HT-29 (cell line): ENCODE measurements around the gene GTF2H2C_2.
"Not testable (repeated sequence)": the region's sequence is repeated elsewhere in the genome, so short reads cannot be mapped to it uniquely, and the experiment has no call there.

ENCODE experiments used
- DNase-seq: peaks from one replicate; pipeline ENCODE4 v3.0.0-alpha.2; 2015; ENCODE audit warnings: low spot score

GTF2H2C_2 gene

DNA sequence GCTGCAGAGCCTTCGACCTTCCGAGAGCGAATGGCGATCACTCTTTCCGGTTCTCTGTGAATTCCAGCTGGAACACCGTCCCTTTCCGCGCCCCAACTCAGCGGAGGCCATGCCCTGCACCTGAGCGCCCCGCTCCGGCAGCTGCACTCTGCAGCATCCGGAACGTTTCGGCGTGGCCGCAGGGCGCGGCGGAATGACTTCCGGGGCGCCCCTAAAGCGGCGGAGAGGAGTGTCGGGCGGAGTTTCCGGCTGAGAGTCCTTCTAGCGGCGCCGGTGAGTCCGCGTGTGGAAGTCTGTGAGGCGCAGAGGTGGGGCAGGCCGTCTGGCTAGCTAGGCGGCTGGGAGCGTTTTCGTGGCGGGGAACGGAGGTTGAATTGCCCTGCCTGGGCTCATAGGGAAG lies at the start of gene GTF2H2C_2:
GTF2H2C_2 (plus strand) TSS at position 252 of the 400 bp plus-strand sequence.
- DNase-seq = not testable (repeated sequence)

DNA sequence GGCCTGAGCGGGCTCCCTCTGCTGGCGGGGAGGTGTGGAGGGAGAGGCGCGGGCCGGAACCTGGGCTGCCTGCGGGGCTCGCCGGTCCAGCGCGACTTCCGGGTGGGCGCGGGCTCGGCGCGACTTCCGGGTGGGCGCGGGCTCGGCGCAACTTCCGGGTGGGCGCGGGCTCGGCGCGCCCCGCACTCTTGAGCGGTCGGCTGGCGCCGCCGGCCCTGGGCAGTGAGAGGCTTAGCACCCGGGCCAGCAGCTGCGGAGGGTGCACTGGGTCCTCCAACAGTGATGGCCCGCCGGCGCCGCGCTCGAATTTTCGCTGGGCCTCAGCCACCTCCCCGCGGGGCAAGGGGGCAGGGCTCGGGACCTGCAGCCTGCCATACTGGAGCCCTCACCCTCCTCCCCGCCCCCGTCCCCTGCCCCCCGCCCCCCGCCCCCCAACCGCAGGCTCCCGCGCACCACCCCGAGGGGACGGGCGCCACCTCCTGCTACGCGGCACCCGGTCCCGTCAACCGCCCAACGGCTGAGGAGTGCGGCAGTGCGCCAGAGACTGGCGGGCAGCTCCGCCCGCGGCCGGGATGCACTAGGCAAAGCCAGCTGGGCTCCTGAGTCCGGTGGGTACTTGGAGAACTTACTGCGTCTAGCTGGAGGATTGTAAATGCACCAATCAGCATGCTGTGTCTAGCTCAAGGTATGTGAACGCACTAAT lies 14.0 kb upstream of the GTF2H2C_2 start:
- not testable (repeated sequence) for DNase-seq

DNA sequence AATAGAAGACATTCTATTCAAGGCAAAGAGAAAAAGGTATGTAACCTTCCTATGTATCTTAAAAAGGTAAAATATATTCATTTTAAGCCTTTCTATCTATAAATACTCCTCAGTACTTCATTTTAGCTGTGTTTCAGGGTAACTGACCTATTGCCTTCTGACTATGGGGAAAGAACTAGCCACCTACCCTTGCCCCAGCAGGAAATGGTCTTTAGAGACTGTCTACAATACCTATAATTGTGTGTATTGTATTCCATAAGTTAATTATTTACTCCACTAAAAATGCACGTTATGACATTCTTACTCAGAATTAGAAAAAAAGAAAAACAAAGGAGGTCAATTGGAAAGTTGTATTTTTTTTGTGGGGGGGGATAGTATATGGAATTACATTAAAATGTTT lies 6.2 kb downstream of the GTF2H2C_2 start:
- not testable (repeated sequence) for DNase-seq

DNA sequence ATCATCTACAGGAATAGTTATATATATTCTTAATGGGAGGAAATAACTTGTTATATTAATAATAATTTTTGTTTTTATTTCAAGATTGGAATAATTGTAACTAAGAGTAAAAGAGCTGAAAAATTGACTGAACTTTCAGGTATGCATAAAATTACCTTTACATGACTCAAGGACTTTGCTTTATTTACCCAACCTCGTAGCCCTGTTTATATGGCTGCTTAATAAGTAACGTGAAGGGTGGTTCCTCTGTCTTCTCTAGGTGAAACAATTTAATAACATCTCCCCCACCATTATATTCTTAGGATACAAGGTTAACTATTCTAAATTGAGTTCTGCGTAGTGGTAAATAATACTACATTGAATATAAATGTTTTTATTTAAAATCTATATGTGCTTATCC lies 8.0 kb downstream of the GTF2H2C_2 start:
- not testable (repeated sequence) for DNase-seq

DNA sequence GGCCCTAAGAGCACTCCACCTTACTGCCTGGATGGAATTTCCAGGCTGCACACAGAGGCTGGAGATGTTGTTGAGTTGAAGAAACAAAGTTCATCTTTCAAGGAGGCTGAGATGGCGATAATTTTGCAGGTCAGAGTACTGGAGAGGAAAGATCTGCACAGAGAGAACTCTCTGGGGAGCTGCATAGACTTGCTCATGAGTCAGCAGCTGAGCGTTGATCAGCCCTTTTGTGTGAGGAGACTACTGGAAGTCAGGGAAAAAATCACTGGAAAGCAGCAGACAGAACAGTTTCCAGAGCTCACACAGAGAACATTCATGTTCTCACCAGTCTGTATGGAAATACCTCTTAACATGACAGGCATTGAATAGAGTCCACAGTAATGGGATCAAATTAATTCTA lies 23.4 kb downstream of the GTF2H2C_2 start:
- not testable (repeated sequence) for DNase-seq

DNA sequence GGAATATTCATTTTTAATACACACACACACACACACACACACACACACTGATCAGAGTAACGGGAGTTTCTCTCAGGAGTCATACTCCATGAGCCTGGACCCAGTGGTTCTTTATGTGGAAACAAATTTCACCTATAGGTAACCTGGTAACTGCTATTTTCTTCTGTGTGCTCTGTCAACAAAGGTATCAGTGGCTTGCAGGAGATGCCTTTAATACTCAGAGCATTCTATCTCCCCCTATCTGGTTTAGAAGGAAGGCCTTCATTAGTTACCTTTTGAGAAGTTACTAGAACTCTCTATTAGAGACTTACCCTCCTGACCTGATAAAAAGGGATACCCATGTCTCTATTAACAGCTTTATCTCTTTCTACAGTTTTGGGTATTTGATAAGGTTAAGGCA lies 34.4 kb downstream of the GTF2H2C_2 start:
- not testable (repeated sequence) for DNase-seq

DNA sequence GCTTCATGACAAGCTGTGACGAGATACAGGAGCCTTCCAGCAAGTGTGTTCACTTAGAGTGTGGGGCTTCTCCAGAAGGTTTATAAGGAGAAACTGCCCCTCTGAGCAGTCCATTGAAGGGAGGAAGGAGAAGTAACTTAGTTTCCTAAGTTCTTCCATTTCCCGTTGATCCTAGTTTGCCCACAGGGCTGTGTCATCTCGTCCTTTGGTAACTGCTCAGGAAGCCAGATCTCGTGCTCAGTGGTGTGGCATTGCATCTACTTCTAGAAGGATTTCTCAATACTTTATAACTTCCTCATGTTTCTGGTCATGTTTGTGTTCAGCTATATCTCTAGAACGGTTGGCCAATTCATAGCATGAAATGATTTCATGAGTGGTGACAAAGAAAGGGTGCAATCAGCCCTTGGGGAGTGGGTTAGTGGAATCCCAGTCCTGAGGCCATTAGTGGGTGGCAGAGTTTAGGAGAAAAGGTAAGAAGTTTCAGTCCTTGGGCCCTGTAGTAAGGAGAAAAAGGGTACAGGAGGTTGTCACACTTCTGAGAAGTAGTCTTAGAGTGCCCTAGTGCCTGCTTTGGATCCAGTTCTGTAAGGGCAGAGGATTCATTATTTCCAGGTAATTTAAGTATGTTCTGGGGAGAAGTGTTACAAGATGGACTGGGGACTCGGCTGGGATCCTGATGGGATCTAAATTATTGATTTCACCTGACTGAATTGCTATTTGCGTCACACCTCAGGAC lies 36.2 kb downstream of the GTF2H2C_2 start:
- not testable (repeated sequence) for DNase-seq

DNA sequence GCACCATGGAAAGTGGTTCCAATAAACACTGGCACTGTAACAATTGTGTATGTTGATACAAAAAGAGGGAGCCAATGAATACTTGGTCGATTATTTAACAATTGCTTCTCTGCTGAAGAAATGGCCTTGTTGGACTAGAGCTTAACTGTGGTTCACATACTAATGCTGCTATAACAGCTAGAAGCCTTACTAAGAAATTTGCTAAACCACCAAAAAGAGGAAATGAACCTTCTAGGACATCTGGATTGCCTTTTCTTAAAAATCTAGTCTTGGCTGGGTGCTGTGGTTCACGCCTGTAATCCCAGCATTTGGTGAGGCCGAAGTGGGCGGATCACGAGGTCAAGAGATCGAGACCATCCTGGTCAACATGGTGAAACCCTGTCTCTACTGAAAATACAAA lies 41.9 kb downstream of the GTF2H2C_2 start:
- DNase-seq = not testable (repeated sequence)

DNA sequence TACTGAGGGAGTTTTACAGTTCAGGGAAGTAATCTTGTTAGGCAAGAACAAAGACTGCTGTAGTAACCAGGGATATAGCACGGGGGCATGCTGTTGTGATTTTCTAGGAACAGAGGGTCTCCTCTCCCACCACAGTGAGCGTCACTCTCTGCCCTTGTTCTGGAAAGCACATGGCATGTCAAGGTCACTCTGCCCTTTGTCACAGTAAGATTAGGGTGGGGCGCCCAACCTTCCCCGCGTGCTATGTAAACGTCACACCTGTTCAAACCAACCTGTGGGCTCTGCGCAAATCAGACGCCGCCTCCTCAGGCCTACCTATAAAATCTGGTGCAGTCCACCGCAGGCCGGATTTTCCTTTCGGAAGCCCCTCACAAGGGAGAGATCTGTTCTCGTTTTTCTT lies 44.0 kb downstream of the GTF2H2C_2 start:
- DNase-seq = not testable (repeated sequence)

DNA sequence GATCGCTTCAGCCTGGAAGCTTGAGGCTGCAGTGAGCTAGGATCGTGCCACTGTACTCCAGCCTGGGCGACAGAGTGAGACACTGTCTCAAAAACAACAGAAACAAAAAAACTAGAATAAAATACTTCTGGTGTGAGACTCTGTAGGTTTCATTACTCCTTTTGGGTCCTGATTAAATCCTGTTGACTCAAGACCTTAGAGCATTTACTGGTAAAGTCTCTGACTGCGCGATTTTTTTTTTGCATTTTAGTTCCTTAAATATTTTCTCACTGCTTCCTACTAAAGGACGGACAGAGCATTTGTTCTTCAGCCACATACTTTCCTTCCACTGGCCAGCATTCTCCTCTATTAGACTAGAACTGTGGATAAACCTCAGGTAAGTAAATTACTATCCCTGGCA lies 46.8 kb downstream of the GTF2H2C_2 start:
- not testable (repeated sequence) for DNase-seq

DNA sequence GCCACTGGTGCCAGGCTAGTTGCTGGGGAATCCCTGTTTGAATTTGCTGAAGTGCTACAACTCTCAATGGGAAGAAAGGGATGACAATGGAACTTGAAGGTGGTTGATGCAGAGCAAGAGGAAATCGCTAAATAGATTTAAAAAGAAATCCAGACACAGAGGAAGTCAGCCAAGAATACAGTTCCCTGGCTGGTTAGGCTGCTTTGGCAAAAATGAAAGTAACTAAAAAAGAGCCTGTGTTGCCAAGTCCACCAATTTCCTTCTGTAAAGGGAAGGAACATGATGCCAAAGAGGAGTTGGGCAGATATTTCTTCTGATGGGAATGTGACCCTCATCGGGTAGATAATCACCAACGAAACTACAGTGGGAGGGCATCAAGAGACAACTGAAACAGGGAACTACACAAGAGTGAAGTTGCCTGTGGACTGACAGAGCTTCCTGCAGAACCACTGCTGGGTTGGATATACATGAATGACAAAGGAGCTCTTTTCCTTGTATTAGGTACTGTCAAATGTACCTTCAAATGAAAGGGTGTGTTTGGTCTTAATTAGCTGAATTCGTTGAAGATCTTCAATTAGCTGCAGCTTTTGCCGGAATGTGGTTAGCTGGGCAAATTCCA lies 49.0 kb downstream of the GTF2H2C_2 start:
- not testable (repeated sequence) for DNase-seq

DNA sequence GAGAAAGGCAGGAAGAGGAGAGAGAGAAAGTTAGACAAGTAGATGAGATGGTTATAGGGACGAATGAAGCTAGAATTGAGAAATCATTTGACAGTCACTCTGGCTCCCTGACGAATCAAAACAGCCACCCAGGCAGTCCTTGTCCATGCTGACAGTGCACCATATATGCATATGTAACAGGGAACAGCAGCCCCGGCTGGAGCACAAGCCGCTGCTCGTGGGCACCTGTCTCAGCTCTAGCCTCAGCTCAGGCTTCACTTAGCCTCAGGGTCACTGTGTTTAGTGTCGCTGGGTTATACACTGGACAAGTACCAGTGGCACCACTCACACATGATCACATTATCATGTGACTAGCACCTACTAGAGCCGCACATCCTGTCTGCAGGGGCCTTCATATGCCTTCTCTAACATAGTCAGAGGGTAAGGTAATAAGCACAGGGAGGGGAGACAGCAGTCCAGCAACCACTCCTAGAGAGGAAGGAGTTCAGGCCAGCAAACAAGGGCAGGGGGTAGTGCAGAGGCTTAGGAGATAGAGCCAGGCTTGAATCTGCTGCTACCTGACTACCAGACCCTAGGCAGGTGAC lies 54.9 kb downstream of the GTF2H2C_2 start:
- DNase-seq = not testable (repeated sequence)
